Activated T-helper 9 cell treated with anti-CD3 and anti-CD28 coated beads, Interleukin-2, amount 50 U/mL, for 16 hours (primary cell): ENCODE data around the gene ZNRD2.

Source experiments
- DNase-seq: peaks from one replicate; pipeline ENCODE4 v3.0.0-alpha.2; 2020; ENCODE audit warnings: low read depth

ZNRD2 gene

GRCh38 chr11:65573391-65574079 lies 3.3 kb downstream of the ZNRD2 start:
- DNase-seq = no peak

GRCh38 chr11:65574109-65574810 lies 4.0 kb downstream of the ZNRD2 start:
- DNase-seq = peak; percentile 84

- no peak for DNase-seq
Observed at GRCh38 chr11:65574811-65575567, 4.7 kb downstream of the ZNRD2 start.

- peak; percentile 65 for DNase-seq
Observed at GRCh38 chr11:65575568-65576231, 5.4 kb downstream of the ZNRD2 start, which contains the start of gene EHBP1L1. EHBP1L1 (plus strand) TSS chr11:65576053; CDS start chr11:65576303, 250 bp downstream.

- DNase-seq = no peak
Observed at GRCh38 chr11:65576232-65576866, 6.1 kb downstream of the ZNRD2 start.

- DNase-seq = no peak
Observed at GRCh38 chr11:65576867-65577755, 6.8 kb downstream of the ZNRD2 start.

GRCh38 chr11:65577756-65578109 lies 7.5 kb downstream of the ZNRD2 start:
- no peak for DNase-seq

- DNase-seq = no peak
Observed at GRCh38 chr11:65578134-65578533, 7.9 kb downstream of the ZNRD2 start.

GRCh38 chr11:65578667-65579066 lies 8.4 kb downstream of the ZNRD2 start:
- no peak for DNase-seq

GRCh38 chr11:65579291-65579690 lies 9.0 kb downstream of the ZNRD2 start:
- no peak for DNase-seq

- no peak for DNase-seq
Observed at GRCh38 chr11:65580031-65580692, 9.9 kb downstream of the ZNRD2 start.

- DNase-seq = no peak
Observed at GRCh38 chr11:65580756-65581155, 10.5 kb downstream of the ZNRD2 start.

GRCh38 chr11:65581928-65582327 lies 11.7 kb downstream of the ZNRD2 start:
- no peak for DNase-seq

- no peak for DNase-seq
Observed at GRCh38 chr11:65583589-65583988, 13.3 kb downstream of the ZNRD2 start.

GRCh38 chr11:65584106-65584505 lies 13.8 kb downstream of the ZNRD2 start:
- no peak for DNase-seq

GRCh38 chr11:65584723-65585171 lies 14.5 kb downstream of the ZNRD2 start:
- no peak for DNase-seq

- no peak for DNase-seq
Observed at GRCh38 chr11:65585396-65586246, 15.3 kb downstream of the ZNRD2 start.

GRCh38 chr11:65586247-65586630 lies 16.0 kb downstream of the ZNRD2 start:
- no peak for DNase-seq

GRCh38 chr11:65586676-65587075 lies 16.4 kb downstream of the ZNRD2 start:
- DNase-seq = no peak
